Dedifferentiated amniotic fluid mesenchymal stem cell (primary cell): ENCODE data around the gene ATP9B.
"Not testable (repeated sequence)": the region's sequence is repeated elsewhere in the genome, so short reads cannot be mapped to it uniquely, and the experiment has no call there.

Experiments used
- DNase-seq: peaks from one replicate; pipeline ENCODE4 v3.0.0-alpha.2; 2016; ENCODE audit errors: extremely low spot score

Gene ATP9B

DNA sequence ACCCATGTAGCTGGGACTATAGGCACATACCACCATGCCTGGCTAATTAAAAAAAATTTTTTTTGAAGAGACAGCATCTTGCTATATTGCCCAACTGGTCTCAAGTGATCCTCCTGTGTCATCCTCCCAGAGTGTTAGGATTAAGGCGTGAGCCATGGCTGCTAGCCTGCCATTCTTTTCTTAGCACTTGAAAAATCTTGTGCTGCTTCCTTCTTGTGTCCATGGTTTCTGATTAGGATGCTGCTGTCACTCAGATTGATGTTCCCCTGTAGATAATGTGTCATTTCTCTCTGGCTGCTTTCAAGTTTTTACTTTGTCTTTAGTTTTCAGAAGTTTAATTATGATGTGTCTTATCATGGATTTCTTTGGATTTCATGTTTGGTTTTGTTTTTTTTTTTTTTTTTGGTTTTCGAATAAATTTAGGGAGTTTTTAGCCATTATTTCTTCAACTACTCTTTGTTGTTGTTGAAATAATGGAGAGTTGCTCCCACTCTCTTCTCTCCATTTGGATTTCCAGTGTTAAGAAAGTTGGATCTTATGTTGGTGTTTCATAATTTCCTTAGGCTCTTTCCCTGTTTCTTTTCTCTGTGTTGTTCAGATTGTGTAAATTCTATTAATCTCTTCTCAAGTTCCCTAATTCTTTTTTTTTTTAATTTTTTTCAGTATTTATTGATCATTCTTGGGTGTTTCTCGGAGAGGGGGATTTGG is 2.5 kb downstream of the ATP9B start:
- no peak for DNase-seq

DNA sequence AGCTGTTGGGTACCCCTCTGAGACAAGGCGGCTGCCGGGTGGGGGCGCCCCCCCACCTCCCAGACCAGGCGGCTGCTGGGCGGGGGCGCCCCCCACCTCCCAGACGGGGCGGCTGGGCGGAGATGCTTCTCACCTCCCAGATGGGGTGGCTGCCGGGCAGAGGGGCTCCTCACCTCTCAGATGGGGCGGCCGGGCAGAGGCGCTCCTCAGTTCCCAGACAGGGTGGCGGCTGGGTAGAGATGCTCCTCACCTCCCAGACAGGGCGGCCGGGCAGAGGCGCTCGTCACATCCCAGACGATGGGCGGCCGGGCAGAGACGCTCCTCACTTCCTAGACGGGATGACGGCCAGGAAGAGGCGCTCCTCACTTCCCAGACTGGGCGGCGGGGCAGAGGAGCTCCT is 3.5 kb downstream of the ATP9B start:
- not testable (repeated sequence) for DNase-seq

DNA sequence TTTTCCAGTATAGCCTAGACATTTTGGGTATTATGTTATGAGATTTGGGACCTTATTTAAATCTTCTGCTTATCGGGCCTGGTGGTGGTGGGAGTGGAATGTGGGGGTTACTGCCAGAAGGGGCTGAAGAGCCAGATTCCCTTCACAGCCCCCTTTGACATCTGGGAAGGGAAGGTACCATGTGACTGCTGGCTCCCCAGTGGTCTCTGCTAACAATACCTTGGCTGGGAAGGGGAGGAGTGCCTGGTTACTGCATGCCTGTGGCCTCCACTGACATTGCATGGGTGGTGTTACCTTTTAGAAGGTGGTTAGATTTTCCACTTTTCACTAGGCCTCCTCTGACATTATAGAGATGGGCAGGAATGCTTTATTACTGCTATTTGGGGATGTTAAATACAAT is 8.0 kb downstream of the ATP9B start:
- no peak for DNase-seq

DNA sequence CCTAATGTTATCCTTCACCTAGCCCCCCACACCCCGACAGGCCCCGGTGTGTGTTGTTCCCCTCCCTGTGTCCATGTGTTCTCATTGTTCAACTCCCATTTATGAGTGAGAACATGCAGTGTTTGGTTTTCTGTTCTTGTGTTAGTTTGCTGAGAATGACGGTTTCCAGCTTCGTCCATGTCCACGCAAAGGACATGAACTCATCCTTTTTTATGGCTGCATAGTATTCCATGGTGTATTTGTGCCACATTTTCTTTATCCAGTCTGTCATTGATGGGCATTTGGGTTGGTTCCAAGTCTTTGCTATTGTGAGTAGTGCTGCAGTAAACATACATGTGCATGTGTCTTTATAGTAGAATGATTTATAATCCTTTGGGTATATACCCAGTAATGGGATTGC is 9.6 kb downstream of the ATP9B start:
- DNase-seq, result not testable (repeated sequence)

DNA sequence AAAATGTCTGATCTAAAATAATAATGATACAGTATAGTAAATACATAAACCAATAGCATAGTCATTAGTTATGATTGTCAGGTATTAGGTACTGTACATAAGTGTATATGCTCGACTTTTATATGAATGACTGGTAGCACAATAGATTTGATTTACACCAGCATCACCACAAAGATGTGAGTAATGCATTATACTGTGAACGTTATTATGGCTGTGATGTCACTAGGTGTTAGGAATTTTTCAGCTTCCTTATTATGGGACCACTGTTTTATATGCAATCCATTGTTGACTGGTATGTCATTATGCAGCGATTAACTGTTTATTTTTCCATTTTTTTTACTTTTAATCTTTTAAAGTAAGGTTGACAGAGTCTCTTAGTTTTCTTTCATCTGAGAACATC is 23.7 kb downstream of the ATP9B start:
- DNase-seq, result no peak

DNA sequence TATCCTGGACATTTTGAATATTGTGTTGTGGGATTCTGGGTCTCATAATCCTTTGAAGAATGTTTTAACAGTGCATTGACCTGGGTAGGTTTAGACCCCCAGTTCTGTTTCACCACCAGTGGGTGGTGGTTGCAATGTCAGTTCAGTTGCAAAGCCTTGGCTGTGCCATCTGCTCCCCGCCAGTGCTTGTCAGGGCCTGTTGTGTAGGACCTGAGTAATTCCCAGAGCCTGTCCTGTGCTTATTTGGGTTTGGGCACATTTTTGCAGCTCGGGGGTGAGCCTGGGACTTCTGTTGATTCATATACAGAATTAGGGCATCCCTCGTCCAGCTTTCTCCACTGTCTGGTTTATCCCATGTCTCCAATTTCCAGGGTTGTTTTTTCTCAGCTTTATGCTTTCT is 24.8 kb downstream of the ATP9B start:
- no peak for DNase-seq

DNA sequence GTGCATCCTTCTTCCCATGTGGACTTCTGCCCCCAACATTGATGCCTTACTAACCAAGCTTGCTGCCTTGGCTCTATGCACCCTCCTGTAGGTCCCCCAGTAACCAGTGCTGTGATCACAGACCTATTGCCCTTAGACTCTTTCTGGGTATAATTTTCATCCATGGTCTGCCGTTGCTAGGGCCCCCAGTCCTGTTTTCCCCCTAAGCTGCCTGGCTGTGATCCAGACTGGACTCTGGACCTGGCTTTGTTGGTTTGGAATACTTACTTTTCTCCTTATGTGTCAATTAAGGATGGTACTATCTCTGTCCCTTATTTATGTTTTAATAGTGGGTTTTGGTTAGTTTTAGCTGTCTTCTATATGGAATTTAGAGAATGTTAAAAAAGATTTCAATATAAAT is 26.0 kb downstream of the ATP9B start:
- DNase-seq, result no peak

DNA sequence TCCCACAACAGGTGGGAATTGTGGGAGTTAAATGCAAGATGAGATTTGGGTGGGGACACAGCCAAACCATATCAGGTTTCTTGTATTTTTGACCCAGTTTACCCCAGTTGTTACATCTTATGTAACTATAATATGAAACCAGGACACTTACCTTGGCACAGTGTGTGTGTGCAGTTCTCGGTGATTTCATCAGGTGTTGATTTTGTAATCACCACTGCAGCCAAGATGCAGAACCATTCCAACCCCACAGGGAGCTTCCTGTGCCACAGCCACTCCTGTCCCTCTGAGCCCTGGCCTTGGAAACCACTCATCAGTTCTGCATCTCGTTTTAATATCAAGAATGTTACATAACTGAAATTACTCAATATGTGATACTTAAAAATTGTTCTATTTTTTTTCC is 31.8 kb downstream of the ATP9B start:
- DNase-seq, result no peak

DNA sequence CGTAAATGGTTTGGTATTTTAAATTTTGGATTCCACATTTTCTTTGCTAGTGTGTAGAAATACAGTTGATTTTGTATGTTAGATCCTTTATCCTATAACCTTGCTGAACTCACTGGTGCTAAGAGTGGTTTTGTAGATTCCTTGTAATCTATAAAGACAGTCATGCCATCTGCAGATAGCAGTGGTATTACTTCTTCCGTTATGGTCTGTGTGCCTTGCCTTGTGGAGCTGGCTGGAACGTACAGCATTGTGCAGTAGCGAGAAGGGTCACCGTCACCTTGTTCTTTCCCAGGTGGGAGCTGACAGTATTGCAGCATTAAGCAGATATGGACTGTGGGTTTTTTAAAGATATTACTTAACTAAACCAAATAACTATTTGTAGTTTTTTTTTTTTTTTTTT is 33.7 kb downstream of the ATP9B start:
- no peak for DNase-seq

DNA sequence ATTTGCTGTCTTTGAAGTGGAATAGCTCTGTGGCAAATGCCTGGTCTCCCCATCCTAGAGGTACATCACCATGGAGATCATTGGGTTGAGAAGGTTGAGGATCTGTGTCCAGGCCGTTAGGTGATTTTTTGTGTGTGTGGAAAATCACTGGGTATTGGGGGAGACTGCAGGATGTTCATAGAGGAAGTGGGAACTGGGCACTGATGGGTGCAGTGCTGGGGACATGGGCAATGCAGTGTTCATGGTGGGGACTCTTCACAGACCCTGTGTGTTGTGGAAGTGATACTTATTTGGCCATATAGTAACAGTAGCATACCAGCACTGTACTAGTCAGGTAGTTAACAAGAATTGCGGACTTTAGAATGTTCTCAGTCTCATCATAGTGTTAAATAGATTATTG is 34.9 kb downstream of the ATP9B start:
- no peak for DNase-seq

DNA sequence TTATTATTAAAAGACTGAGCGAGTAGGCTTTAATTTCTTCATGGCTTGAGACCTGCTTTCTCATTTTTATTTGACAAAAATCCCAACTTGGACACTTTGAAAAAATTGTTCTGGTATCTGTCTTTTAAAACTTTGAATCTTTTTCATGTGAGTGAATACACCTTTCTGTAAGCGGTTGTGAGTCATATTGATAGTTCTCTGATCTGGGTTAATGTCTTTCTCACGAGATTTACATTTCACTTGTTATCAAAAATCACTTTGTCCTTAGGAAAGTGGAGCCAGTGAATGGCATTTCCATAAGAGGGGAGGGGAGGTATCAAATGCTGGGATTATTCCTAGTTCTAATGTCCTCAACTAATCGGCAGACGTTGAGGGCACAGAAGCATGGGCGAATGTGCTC is 36.3 kb downstream of the ATP9B start:
- DNase-seq, result no peak

DNA sequence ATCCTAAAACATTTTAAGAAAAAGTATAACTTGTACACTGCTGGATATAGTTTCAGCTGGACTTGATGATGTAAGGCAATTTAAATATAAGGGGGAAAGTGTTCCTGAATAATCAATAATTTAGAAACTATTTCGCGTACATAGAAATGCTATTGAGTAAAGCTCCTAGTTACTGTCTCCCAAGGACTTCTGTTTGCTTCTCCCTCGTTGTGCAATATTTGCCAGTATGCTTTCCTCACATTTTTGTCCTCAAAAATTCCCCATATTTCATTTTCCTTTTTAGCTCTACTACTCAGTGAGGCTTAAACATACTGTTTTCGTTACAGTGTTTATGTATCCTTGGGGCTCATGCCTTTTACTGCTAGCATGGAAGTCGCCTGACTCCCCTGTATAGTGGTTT is 36.9 kb downstream of the ATP9B start:
- no peak for DNase-seq

DNA sequence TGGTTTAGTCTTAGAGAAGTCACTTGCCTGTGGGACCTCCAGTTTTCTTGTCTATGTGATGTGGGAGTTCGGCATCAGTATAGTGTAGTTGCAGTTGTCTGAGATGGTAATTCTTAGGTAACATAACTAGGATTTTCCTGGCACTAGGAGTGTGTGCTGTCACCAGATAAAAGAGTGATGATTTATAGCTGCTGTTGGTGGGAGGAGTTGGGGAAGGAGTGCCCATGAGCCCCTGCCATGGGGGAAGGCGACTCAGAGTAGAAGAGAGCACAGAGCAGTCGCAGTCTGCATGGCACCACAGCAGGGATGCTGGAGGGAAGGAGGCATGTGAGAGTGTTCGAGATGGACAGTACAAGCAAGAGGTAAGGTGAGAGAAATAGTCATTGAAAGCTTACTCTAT is 38.7 kb downstream of the ATP9B start:
- DNase-seq, result no peak

DNA sequence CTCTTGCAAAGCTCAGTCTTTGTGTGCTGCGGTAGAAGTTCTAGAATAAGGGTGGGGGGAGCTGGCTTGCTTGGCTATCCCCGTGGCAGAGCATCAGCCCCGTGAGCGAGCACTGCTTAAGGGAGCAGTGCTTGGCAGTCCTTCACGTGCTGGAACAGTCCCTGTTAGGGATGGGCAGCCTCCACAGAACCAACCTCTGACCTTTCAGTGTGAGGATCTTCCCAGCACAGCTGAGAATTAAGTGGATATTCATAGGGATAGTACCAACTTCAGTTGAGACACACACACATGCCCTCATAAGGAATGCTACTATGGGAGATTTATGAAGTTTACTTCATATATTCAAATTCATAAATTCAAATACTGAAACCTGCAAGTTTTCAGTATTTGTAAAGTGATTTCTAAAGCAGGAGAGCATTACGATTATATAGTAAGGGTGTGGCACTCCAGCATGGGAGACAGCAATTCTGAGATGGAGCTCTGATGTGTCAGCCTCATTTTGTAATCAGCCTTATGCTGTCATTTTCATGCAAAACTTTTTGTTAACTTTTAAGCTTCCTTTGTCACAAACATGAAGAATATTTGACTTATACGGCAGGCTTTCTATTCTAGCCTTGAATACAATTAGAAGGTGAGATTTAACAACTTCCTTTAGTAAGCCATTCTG is 39.5 kb downstream of the ATP9B start:
- DNase-seq, result no peak

DNA sequence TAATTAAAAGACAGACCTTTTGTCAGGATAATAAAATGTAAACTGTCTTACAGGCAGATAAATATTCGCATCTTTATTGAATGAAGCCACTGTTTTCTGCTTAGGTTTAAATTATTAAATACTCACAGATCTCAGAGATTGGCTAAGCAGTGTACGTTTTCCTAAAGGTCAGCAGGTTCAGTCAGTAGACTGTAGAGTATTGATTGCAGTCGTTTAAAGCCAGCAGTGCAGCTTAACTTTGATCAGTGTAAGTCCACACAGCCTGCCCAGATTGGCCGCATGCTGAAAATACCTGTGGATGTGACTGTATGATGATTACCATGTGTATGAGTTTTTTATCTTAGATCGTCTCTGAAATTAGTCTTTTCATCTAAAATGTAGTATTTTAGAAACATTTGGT is 42.3 kb downstream of the ATP9B start:
- no peak for DNase-seq

DNA sequence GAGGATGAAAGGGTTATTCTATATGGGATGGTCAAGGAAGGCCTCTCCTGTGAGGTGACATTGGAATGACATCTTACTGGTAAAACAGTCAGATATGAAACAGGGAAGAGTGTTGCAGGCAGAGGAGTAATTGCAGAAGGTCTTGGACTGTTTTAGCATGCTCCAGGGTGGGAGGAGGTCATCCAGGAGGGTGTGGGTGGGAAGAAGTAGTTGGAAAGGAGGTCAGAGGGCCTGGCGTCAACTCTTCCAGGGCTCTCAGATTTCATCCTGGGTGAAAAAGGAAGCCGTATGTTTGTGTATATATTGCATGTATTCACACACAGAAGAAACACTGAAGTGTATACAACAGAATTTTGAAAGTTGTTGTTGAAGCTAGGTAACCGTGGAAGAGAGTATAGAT is 48.2 kb downstream of the ATP9B start:
- no peak for DNase-seq

DNA sequence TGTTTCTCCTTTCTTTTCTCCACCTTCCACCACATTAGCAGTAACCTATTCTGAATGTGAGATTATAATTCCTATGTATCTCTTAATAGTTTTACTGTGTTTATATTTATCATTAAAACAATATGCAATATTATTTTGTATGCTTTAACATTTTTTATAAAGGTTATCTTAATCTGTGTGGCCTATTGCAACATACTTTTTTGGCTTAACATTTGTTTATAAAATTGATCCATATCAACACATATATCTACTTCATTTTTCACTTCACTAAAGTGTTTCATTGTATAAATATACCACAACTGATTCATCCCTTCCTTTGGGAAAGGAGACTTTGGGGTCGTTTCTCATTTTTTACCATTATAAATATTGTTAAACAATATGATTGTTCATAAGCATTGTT is 48.6 kb downstream of the ATP9B start:
- no peak for DNase-seq

DNA sequence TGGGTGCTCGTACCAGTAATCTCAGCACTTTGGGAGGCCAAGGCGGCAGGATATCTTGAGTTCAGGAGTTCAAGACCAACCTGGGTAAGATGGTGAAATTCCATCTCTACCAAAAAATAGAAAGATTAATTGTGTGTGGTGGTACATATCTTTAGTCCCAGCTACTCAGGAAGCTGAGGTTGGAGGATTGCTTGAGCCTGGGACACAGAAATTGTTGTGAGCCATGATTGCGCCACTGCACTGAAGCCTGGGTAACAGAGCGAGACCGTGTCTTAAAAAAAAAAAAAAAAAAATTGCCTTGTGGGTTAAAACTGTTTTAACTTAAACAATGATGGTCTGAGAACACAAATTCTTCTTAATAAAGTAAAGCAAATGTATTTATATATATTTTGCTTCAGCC is 49.6 kb downstream of the ATP9B start:
- no peak for DNase-seq

DNA sequence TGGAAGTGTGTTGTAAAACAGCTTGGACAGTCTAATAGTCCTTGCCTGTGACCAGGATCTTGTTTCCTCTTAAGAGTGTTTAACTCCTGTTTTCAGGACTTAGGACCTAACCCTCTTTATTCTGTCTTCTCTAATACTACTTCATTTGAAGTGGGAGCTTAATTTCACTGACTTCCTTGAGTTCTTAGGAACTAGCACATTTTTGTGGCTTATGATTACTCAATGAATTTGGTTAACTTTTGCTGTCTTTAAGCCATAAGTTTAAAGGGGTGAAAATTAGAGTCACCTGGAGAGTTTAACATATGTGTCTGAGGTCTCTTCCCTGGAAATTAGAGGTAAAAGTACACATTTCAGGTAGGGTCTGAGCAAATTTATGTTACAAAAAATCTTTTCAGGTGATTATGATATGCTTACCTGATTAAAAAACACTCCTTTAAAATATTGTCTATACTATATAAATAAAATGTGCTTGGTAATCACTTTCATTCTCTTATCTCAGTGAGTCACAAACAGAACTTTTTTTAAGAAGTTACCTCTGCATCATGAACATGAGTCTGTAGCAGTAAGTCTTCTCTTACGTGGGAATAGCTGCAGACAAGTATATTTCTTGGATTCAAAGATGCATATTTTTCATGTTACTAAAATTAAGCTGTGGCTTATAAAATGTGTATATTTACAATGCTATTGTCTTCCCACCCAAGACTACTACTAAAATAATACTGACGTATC is 52.7 kb downstream of the ATP9B start:
- no peak for DNase-seq

DNA sequence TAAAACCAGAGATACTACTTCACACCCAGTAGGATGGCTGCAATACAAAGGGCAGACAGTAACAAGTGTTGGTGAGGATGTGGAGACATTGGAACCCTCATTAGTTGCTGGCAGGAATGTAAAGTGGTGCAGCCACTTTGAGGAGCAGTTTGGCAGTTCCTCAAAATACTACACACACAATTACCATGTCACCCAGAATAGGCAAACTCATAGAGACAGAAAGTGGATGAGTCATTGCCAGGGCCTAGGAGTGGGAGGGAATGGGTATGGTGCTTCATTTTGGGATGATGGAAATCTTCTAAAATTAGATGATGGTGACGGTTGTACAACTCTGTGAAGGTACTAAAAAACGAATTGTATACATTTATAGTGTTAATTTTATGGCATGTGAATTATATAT is 54.8 kb downstream of the ATP9B start:
- DNase-seq, result no peak

DNA sequence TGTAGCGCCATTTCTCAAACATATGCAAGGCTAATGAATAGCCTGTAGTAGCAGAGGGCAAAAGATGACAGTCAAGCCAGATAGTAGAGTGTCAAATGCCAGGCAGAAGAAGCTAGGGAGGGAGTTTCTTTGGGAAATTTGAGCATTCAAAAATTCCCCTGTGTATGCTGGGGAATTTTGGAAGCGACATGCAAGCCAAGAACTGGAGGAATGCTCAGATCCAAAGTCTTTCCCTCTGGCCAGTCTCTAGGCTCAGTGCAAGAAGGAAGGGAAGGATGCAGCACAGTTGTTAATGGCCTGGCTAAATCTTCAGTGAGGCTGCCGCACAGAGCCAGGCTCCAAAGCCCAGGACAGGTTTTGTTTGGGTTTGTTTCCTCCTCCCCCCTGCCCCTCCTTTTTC is 59.9 kb downstream of the ATP9B start:
- no peak for DNase-seq

DNA sequence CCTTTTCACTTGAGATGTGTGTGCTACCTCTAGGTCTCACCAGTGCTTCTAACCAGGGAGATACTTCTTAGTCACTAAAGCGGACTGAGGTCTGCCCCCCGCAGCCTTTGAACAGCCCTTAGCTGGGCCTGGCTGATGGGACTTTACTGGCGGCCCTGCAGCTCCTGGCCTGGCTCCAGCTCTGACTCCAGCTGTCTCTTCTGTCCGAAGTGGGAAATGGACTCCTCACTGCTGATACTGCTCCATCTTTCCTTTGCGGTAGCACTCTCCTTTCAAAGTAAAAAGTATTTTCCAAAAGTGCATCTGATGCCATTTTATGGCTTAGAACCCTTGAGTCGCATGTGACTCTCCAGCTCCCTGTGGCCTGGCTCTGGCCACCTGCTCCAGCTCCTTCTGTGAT is 64.5 kb downstream of the ATP9B start:
- no peak for DNase-seq

DNA sequence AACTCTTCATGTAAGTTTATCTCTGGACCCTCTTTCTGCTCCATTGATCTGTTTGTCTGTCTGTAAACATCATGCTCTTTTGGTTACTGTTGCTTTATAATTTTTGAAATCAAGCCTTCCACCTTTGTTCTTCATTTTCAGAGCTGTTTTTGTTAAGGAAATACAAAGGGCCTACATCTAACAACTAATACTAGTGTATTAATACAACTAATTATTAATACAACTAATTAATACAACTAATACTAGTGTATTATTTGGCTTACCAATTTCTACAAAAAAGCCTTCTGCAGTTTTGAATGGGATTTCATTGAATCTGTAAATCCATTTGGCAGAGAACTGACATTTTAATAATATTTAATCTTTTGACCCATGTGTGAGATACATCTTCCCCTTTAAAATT is 66.7 kb downstream of the ATP9B start:
- no peak for DNase-seq
